ENCODE data around the gene STRN3. TPM values are rescaled to one million over a fixed set of nuclear protein-coding genes. Genes with fewer than 3 reads are reported as not detected.
A peak's percentile ranks its signal among the peaks of the same experiment; 100 is the strongest.
"Not testable (repeated sequence)": the region's sequence is repeated elsewhere in the genome, so short reads cannot be mapped to it uniquely, and the experiment has no call there.

STRN3 gene, protein sequence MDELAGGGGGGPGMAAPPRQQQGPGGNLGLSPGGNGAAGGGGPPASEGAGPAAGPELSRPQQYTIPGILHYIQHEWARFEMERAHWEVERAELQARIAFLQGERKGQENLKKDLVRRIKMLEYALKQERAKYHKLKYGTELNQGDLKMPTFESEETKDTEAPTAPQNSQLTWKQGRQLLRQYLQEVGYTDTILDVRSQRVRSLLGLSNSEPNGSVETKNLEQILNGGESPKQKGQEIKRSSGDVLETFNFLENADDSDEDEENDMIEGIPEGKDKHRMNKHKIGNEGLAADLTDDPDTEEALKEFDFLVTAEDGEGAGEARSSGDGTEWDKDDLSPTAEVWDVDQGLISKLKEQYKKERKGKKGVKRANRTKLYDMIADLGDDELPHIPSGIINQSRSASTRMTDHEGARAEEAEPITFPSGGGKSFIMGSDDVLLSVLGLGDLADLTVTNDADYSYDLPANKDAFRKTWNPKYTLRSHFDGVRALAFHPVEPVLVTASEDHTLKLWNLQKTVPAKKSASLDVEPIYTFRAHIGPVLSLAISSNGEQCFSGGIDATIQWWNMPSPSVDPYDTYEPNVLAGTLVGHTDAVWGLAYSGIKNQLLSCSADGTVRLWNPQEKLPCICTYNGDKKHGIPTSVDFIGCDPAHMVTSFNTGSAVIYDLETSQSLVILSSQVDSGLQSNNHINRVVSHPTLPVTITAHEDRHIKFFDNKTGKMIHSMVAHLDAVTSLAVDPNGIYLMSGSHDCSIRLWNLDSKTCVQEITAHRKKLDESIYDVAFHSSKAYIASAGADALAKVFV
- polyA plus RNA-seq (2013, experiment 1 of 2) = 25.1 TPM
- polyA plus RNA-seq (2013, experiment 2 of 2) = 29.7 TPM

DNA sequence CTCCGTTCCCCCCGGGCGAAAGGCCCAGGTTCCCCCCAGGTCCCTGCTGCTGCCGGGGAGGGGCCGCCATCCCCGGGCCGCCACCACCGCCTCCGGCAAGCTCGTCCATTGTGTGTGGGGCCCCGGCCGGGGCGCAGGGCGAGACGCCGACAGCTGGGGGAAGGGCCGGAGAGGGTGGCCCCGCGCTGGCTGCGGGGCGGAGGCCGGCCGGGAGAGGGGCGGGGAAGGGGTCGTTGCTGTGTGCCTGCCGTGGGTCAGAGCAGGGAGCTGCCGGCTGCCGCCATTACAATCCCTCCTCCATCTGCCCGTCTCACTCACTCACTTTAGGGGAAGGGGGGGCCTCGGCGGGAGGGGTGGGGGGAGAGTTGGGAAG, at the start of gene STRN3:
Gene STRN3, minus strand, starts transcription at position 303 of the 373 bp plus-strand sequence. Its CDS starts 194 bp downstream, at position 109.
- peaks cover 12% of the 10 kb centered on the region for H3K36me3 ChIP-seq (ENCODE audit: insufficient read depth, low read length)
- H3K4me3 ChIP-seq (ENCODE audit: low read length) = peak within 1 kb of the TSS; percentile 97

DNA sequence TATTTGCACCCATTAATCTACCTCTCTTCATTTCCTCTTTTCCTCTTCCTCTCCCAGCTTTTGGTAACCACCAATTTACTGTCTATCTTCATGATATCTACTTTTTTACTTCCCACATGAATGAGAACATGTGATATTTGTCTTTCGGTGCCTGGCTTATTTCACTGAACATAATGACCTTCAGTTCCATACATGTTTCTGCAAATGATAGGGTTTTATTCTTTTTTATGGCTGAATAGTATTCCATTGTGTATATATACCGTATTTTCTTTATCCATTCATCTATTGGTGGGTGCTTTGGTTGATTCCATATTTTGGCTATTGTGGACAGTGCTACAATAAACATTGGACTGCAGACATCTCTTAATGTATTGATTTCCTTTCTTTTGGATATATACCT, 49.0 kb upstream of the STRN3 start:
- Histone ChIP-seq H3K27me3 (ENCODE audit: insufficient read depth, low read length) (no peaks in the 10 kb centered on the region), H3K9me3 (ENCODE audit: insufficient read depth, low read depth, low read length) (peaks cover 3% of the 10 kb centered on the region; the same call in 1 of the 2 replicates), H3K4me3 (ENCODE audit: low read length) (no peak overlapping the region), H3K27ac (ENCODE audit: low read depth, low read length) (no peak overlapping the region), H3K36me3 (ENCODE audit: insufficient read depth, low read length) (peaks cover 13% of the 10 kb centered on the region; the same call in 1 of the 2 replicates), H3K9ac (ENCODE audit: low read depth, low read length) (no peak overlapping the region), H3K4me1 (ENCODE audit: insufficient read depth, low read length) (no peaks in the 10 kb centered on the region)
- WGBS = 100% methylated on average over 1 of the region's 2 CpGs

More for the DNA sequence above, at the start of gene STRN3:
- under 1% methylated on average over 28 of the region's 31 CpGs for WGBS
- peak within 1 kb of the TSS; percentile 97 for H3K27ac ChIP-seq (ENCODE audit: low read depth, low read length)
- H3K9ac ChIP-seq (ENCODE audit: low read depth, low read length) = peak within 1 kb of the TSS; percentile 96
- no peaks in the 10 kb centered on the region for H3K27me3 ChIP-seq (ENCODE audit: insufficient read depth, low read length)
- no peaks in the 10 kb centered on the region for H3K9me3 ChIP-seq (ENCODE audit: insufficient read depth, low read depth, low read length)
- H3K4me1 ChIP-seq (ENCODE audit: insufficient read depth, low read length) = peaks cover 16% of the 10 kb centered on the region

DNA sequence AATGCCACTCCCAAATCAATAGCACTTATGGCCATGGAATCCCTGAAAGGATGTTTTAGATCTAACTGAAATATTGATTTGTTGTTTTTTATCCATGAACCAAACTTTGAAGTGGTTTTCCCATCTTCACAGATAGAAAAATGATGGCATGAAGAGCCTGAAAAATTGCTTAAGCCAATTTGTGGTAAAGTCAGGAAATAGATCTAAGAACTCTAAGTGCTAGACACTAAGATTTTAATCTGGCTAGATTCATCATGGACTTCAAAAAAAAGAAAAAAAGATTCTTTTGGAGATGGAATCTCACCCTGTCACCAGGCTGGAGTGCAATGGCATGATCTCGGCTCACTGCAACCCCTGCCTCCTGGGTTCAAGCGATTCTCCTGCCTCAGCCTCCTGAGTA, 45.0 kb upstream of the STRN3 start:
- Histone ChIP-seq H3K27me3 (ENCODE audit: insufficient read depth, low read length) (no peaks in the 10 kb centered on the region), H3K4me3 (ENCODE audit: low read length) (no peak overlapping the region), H3K9me3 (ENCODE audit: insufficient read depth, low read depth, low read length) (peaks cover 3% of the 10 kb centered on the region; the same call in 1 of the 2 replicates), H3K4me1 (ENCODE audit: insufficient read depth, low read length) (no peaks in the 10 kb centered on the region), H3K27ac (ENCODE audit: low read depth, low read length) (no peak overlapping the region), H3K9ac (ENCODE audit: low read depth, low read length) (no peak overlapping the region), H3K36me3 (ENCODE audit: insufficient read depth, low read length) (peaks cover 12% of the 10 kb centered on the region; the same call in 1 of the 2 replicates)
- WGBS = 100% methylated on average over 2 of the region's 2 CpGs

DNA sequence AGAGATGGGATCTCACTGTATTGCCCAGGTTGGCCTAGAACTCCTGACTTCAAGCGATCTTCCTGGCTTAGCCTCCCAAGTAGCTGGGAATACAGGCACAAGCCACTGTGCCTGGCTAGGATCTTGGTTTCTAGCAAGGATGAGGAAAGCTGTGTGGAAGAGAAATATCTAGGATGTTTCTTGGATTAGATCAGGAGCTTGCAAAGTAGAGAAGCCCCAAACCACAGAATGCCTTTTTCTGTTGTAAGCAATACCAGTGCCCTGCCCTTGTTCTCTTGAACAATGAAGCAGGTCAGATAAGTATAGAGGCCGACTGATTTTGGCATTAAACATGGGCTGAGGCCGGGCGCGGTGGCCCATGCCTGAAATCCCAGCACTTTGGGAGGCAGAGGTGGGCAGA, 44.3 kb upstream of the STRN3 start:
- Histone ChIP-seq H3K27me3 (ENCODE audit: insufficient read depth, low read length) (no peaks in the 10 kb centered on the region), H3K27ac (ENCODE audit: low read depth, low read length) (no peak overlapping the region), H3K9ac (ENCODE audit: low read depth, low read length) (no peak overlapping the region), H3K4me3 (ENCODE audit: low read length) (no peak overlapping the region), H3K9me3 (ENCODE audit: insufficient read depth, low read depth, low read length) (peaks cover 3% of the 10 kb centered on the region; the same call in 1 of the 2 replicates), H3K36me3 (ENCODE audit: insufficient read depth, low read length) (peaks cover 10% of the 10 kb centered on the region; the same call in 1 of the 2 replicates), H3K4me1 (ENCODE audit: insufficient read depth, low read length) (no peaks in the 10 kb centered on the region)
- 95% methylated on average over 5 of the region's 5 CpGs for WGBS

DNA sequence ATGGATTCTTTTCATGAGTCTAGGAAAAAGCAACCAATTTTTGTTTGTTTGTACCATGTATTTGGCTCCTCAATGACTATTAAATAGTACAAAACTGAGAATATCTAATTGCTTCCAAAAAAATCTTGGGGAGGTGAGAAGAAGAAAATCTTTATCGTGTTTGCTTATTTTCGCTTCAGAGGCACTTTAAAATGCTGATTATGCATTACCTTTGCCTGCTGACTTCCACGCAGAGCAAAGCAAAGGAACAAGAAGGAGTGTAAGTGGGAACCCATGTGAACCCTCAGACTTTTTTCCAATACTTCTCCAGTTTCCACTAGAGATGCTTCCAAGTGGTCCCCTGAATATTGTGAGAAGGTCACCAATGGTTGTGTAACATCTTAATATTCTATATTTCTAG, 43.2 kb upstream of the STRN3 start:
- WGBS = 94% methylated on average over 3 of the region's 3 CpGs
- Histone ChIP-seq H3K9ac (ENCODE audit: low read depth, low read length) (no peak overlapping the region), H3K4me1 (ENCODE audit: insufficient read depth, low read length) (no peaks in the 10 kb centered on the region)

DNA sequence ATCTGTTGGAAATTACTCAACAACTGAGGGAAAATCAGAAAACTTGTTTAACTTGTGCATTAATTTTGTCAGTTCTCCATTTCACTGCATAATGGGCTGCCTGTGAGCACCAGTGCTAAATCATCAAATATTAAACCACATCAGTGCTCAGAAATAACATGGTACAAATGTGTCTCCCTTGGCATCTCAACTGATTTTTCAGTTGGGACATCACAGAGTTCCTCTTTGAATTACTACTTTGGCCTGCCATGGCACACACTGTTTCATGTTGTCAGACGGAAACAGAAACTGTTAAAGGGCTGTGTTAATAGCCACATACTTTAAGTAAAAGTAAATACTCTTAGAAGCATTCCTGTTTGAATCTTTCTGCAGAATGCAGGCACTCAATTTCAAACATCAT, 42.1 kb upstream of the STRN3 start:
- H3K36me3 ChIP-seq (ENCODE audit: insufficient read depth, low read length) = peaks cover 3% of the 10 kb centered on the region; the same call in 1 of the 2 replicates

More for the DNA sequence above, 43.2 kb upstream of the STRN3 start:
- H3K27me3 ChIP-seq (ENCODE audit: insufficient read depth, low read length) = no peaks in the 10 kb centered on the region
- peaks cover 3% of the 10 kb centered on the region; the same call in 1 of the 2 replicates for H3K36me3 ChIP-seq (ENCODE audit: insufficient read depth, low read length)
- H3K9me3 ChIP-seq (ENCODE audit: insufficient read depth, low read depth, low read length) = no peaks in the 10 kb centered on the region
- H3K4me3 ChIP-seq (ENCODE audit: low read length) = no peak overlapping the region
- no peak overlapping the region for H3K27ac ChIP-seq (ENCODE audit: low read depth, low read length)

DNA sequence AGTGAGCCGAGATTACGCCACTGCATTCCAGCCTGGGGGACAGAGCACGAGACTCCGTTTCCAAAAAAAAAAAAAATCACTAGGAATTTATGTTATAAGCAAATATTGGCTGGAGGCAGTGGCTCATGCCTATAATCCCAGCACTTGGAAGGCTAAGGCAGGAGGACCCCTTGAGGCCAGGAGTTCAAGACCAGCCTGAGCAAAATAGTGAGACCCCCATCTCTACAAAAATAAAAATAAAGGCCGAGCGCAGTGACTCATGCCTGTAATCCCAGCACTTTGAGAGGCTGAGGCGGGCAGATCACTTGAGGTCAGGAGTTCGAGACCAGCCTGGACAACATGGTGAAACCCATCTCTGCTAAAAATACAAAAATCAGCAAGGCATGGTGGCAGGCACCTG, 36.7 kb upstream of the STRN3 start:
- H3K9ac ChIP-seq (ENCODE audit: low read depth, low read length); H3K9me3 ChIP-seq (ENCODE audit: insufficient read depth, low read depth, low read length); H3K4me3 ChIP-seq (ENCODE audit: low read length); H3K27me3 ChIP-seq (ENCODE audit: insufficient read depth, low read length); H3K27ac ChIP-seq (ENCODE audit: low read depth, low read length); H3K36me3 ChIP-seq (ENCODE audit: insufficient read depth, low read length): not testable (repeated sequence)
- WGBS = 84% methylated on average over 7 of the region's 8 CpGs
- peaks cover 19% of the 10 kb centered on the region for H3K4me1 ChIP-seq (ENCODE audit: insufficient read depth, low read length)

More for the DNA sequence above, 42.1 kb upstream of the STRN3 start:
- Histone ChIP-seq H3K27me3 (ENCODE audit: insufficient read depth, low read length) (no peaks in the 10 kb centered on the region), H3K9ac (ENCODE audit: low read depth, low read length) (no peak overlapping the region), H3K4me1 (ENCODE audit: insufficient read depth, low read length) (no peaks in the 10 kb centered on the region), H3K4me3 (ENCODE audit: low read length) (no peak overlapping the region), H3K9me3 (ENCODE audit: insufficient read depth, low read depth, low read length) (no peaks in the 10 kb centered on the region), H3K27ac (ENCODE audit: low read depth, low read length) (no peak overlapping the region)
- WGBS = 100% methylated on average over 1 of the region's 1 CpG

DNA sequence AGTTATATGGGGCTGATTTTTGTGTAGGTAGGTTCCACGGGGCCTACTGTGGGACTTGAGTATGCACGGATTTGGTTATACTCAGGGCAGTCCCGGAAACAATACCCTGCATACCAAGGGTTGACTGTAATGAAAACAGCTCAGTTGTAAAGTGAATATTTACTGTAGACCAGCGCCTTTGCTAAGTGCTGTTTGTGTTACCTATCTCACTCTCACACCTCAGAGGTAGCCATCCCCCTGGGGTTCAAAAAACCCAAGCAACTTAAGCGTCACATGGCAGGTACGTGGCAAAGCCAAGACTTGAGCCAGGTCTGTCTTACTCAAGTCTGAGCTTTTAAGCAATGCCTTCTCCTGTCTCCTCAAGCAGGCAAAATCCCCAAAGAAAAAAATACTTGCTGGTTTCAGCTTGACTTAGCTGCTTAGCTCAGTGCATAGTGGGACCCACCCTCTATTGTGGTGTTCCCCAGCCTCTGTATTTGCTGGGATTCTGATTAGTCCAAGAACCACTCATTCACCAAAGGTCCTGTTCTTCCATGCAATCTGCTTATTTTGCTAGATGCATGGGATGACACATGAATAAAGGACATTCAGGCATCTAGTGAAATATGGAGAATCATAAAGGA, 34.2 kb upstream of the STRN3 start:
- WGBS = 40% methylated on average over 6 of the region's 6 CpGs
- Histone ChIP-seq H3K4me1 (ENCODE audit: insufficient read depth, low read length) (peaks cover 19% of the 10 kb centered on the region), H3K9ac (ENCODE audit: low read depth, low read length) (no peak overlapping the region), H3K27ac (ENCODE audit: low read depth, low read length) (peak overlapping the region; percentile 58; the same call in 1 of the 2 replicates), H3K36me3 (ENCODE audit: insufficient read depth, low read length) (no peaks in the 10 kb centered on the region), H3K9me3 (ENCODE audit: insufficient read depth, low read depth, low read length) (no peaks in the 10 kb centered on the region), H3K27me3 (ENCODE audit: insufficient read depth, low read length) (no peaks in the 10 kb centered on the region), H3K4me3 (ENCODE audit: low read length) (no peak overlapping the region)

DNA sequence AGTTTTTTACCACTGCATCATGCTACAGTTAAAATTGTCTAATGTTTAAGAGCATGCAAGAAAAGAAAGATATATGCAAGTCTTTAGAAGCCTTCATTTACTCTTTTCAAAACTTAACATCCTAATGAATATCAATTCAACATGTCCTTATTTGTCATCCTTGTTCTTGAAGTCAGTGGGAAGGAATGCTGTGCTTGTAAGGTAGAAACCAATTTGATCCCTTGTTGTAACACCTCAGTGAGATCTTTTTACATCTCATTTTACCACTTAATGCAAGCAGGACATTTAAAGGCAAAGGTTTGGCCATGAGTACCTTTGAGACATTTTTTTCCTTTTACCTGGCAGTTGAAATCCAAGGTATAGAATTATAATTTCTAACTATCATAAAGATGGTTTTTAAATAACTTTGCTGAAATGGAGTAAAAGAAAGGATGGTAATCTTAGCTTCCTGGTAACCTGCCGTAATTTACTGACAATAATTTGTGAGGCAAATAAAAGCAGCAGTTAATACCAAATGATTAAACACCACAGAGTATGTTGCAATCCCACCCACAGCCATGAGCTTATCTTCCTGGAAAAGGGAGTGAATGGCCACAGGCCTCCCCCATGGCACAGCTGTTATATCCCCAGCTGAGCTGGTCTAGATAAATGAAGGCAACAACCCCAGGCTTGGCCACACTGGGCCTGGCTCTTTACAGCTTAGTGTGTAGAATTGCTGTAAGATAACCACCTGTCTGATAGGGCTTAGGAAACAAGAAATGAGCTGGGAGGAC, 33.2 kb upstream of the STRN3 start:
- WGBS = 83% methylated on average over 1 of the region's 1 CpG
- no peak overlapping the region for H3K4me3 ChIP-seq (ENCODE audit: low read length)
- no peaks in the 10 kb centered on the region for H3K36me3 ChIP-seq (ENCODE audit: insufficient read depth, low read length)
- no peaks in the 10 kb centered on the region for H3K27me3 ChIP-seq (ENCODE audit: insufficient read depth, low read length)
- no peak overlapping the region for H3K9ac ChIP-seq (ENCODE audit: low read depth, low read length)
- no peaks in the 10 kb centered on the region for H3K9me3 ChIP-seq (ENCODE audit: insufficient read depth, low read depth, low read length)
- H3K4me1 ChIP-seq (ENCODE audit: insufficient read depth, low read length) = peaks cover 19% of the 10 kb centered on the region
- H3K27ac ChIP-seq (ENCODE audit: low read depth, low read length) = peak overlapping the region; percentile 50; the same call in 1 of the 2 replicates

DNA sequence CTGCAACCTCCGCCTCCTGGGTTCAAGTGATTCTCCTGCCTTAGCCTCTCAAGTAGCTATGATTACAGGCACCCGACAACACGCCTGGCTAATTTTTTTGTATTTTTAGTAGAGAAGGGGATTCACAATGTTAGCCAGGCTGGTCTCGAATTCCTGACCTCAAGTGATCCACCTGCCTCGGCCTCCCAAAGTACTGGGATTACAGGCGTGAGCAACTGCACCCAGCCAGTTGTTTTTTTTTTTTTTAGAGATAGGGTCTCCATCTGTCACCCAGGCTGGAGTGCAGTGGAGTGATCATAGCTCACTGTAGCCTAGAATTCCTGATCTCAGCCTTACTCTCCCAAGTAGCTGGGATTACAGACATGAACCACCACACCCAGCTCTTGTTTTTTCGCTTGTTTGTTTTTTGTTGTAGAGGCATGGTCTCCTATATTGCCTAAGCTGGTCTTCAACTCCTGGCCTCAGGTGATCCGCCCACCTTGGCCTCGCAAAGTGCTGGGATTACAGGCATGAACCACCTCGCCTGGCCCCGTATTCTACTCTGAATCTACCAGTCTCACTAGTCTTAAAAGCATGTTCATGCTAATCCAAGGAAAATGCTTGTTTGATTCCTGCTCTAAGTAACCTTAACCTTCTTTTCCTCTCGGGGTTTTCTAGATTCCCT, 31.7 kb upstream of the STRN3 start:
- 93% methylated on average over 12 of the region's 12 CpGs for WGBS
- no peak overlapping the region for H3K27ac ChIP-seq (ENCODE audit: low read depth, low read length)
- H3K4me3 ChIP-seq (ENCODE audit: low read length) = no peak overlapping the region
- no peak overlapping the region for H3K9ac ChIP-seq (ENCODE audit: low read depth, low read length)
- H3K36me3 ChIP-seq (ENCODE audit: insufficient read depth, low read length) = no peaks in the 10 kb centered on the region
- no peaks in the 10 kb centered on the region for H3K9me3 ChIP-seq (ENCODE audit: insufficient read depth, low read depth, low read length)
- H3K27me3 ChIP-seq (ENCODE audit: insufficient read depth, low read length) = no peaks in the 10 kb centered on the region
- peaks cover 19% of the 10 kb centered on the region for H3K4me1 ChIP-seq (ENCODE audit: insufficient read depth, low read length)
